ENCODE measurements around the gene CYSRT1.
"Not testable (repeated sequence)": the region's sequence is repeated elsewhere in the genome, so short reads cannot be mapped to it uniquely, and the experiment has no call there.

Gene CYSRT1

DNA sequence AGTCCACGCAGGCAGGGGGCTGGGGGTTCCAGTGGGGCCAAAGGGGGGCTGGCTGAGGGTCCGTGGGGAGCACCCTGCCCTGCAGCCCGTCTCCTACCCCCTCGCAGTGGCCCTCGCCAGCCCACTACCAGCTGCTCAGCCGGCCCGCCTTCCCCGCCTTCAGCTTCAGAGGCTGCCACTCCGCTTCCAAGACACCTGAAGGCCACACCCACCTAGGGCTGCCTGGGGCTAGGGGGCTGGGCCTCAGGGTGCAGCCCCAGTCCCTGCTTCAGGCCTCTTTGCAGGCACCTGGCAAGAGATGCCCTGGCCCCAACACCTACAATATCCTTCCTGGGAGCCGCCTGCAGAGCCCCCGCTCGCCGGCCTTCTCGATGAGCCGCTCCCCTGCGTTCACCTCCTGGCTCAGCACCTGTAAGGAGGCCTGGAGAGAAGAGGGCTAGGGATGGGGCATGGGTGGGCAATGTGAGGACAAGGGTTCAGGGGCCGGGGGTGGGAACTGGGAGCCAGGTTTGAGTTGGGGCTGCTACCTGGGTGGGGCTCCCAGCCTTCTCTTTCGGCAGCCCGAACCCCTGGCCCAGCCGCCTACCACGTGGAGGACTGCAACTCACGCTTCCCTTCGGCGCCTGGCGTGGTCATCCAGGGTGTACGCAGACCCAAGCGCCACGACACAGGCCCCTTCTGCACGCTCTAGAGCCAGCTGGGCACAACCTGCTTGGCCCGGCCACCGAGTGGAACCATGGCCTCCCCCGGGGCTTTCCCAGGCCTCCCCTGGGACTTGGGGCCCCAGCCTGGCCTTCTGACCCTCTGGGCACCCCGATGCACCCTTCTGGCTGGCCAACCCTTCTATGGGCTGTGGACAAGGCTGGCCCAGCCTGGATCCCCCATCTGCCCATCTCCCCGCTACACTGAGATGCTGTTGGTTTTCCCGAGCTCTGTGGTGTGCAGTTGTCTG, 27.9 kb downstream of the CYSRT1 start:
- DNase-seq (ENCODE audit: low spot score), result no peak

DNA sequence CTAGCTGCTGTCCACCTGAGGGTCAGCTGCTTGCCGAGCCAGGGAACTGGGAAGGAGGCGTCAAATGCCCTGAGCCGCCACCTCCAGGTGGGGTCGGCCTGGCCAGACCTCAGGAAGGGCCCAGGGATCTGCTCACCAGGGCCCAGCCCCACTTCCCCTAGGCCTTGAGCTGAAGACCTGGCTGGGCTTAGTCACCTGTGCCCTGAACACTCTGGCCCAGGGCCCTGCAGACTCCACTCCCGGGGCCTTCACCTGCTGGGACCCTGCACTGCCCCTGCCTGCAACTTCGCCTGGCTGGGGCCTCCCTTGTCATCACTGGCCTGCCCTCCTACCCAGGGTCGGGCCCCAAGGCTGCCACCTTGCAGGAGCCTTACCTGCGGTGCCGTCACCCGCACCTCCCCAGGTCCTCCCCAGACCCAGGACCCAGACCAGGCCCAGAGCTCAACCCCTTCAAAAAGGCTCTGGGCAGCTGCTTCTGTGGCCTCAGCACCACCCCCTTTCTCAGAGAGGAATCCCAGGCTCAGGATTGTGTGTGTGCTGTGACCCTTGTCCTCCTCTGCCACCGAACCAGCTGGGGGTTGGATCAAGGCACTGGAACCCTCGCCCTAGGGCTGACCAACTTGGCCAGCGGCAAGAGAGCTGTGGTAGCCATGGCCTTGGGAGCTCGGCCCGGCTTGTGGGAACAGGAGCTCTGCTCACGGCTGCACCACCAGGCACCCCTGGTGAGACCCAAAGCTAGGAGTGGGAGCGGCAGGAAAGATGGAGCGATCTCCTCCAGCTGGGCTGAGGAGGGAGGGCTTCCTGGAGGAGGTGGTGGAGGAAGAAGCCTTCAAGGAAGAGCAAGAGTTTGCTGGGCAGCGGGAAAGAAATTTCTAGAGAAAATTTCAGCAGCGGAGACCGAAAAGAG, 29.0 kb downstream of the CYSRT1 start:
- peak; percentile 71 for DNase-seq (ENCODE audit: low spot score)

DNA sequence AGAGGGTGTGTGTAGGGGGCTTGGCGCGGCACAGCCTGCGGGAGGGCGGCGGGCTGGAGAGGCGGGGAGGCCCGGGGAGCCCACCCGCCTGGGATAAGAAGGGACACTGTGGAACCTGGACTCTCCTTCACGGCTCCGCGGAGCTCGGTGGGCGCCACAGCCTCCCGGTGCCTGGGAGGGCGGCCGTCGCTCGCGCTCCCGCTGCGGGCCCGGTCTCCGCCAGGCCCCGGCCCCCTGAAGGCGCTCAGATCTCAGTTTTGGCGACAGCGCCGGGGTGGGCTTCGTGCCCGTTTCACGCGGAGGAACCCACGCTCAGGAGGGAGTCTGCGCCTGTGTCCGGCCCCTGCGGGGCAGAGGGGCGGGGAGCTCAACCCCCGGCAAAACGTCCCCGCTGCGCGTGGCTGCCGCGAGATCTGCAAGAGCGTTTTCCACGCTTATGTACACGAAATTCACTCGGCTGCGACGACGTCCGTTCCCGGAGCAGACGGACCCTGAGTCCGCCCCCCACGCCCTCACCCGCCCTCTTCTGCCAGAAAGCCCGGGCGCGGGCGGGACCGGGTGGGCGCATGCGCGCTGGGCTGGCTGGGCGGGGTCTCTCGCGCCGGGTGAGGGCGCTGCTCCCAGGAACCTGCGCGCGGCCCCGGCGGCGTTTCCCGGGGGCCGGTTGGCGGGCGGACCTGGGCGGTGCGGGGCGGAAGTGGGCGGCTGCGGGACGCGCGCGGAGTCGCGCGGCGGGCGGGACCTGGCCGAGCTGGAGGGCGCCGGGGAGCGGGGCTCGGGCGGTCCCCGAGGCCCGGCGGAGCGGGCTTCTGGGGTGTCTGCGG, 29.9 kb downstream of the CYSRT1 start, which contains the start of gene NELFB:
TSS of gene NELFB (plus strand) at position 704 of the 824 bp plus-strand sequence.
- peak; percentile 97 for DNase-seq (ENCODE audit: low spot score)

DNA sequence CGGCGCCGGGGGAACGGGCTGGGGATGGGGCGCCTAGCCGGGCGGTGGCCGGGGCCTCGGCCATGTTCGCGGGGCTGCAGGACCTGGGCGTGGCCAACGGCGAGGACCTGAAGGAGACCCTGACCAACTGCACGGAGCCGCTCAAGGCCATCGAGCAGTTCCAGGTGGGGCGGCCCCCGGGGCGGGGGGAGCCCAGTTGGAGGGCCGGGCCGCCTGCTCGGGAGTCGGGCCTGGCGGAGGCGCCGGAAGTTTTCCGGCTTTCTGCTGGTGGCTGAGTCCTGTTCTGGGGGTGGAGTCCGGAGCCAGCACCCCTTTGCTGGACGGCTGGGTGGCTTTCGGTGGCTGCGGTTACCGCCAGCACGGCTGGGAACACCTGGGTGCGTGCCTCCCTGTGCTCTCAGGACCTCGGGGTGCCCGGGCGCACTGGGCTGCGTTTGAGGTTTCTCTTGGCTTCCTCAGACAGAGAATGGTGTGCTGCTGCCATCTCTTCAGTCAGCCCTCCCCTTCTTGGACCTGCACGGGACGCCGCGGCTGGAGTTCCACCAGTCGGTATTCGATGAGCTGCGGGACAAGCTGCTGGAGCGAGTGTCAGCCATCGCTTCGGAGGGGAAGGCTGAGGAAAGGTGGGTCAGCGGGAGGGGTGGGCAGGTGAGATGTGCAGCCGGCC, 30.6 kb downstream of the CYSRT1 start:
- DNase-seq (ENCODE audit: low spot score), result no peak

- DNase-seq (ENCODE audit: low spot score), result no peak
Observed at GRCh38 chr9:137256362-137256761, 31.4 kb downstream of the CYSRT1 start.

DNA sequence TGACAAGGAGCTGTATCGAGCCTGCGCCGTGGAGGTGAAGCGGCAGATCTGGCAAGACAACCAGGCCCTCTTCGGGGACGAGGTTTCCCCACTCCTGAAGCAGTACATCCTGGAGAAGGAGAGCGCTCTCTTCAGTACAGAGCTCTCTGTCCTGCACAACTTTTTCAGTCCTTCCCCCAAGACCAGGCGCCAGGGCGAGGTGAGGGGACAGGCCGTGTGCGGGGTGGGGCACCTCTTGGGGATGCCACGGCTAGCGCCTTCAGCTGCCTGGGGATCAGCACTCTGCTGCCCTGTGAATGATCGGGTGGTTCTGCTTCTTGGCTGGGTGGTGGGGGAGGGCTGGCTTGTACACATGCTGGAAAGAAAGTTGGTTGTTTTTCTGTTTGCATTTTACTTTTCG, 31.9 kb downstream of the CYSRT1 start:
- DNase-seq (ENCODE audit: low spot score), result no peak

DNA sequence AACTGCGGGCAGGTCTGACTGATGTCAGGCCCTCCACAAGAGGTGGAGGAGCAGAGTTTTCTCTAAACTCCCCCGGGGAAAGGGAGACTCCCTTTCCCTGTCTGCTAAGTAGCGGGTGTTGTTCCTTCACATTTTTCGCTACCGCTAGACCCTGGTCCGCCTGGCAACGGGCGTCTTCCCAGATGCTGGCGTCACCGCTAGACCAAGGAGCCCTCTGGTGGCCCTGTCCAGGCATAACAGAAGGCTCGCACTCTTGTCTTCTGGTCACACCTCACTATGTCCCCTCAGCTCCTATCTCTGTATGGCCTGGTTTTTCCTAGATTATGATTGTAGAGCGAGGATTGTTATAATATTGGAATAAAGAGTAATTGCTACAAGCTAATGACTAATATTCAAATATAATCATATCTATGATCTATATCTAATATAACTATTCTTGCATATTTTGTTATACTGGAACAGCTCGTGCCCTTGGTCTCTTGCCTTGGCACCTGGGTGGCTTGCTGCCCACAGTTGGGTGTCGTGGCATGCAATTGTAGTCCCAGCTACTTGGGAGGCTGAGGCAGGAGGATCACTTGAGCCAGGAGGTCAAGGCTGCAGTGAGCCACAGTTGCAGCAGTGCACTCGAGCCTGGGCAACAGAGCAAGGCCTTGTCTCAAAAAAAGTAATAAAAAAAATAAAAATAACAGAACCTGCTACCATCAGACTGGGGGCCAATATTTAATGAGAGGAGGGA, 37.4 kb downstream of the CYSRT1 start:
- DNase-seq (ENCODE audit: low spot score), result not testable (repeated sequence)

- DNase-seq (ENCODE audit: low spot score), result no peak
Observed at GRCh38 chr9:137262909-137263285, 37.9 kb downstream of the CYSRT1 start.

DNA sequence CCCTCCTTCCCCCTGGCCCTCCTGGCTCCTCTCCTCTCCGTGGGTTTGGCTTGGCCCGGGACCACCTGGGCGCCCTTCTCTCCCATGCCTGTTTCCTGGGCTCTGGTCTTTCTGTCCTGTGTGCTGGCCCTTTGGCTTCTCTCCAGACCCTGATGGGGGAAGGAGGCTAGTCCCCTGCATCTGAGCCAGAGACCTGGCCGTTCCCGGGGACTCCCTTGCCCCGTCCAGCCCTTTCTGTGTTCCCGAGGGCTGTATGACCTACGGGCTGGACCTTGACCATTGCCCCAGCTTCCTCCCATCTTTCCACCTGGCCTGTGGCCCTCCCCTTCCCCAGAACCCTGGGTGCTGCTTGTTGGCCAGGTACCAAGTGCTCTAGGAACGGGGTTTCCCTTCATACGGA, 38.5 kb downstream of the CYSRT1 start:
- DNase-seq (ENCODE audit: low spot score), result no peak

- no peak for DNase-seq (ENCODE audit: low spot score)
Observed at GRCh38 chr9:137264067-137264466, 39.1 kb downstream of the CYSRT1 start.

DNA sequence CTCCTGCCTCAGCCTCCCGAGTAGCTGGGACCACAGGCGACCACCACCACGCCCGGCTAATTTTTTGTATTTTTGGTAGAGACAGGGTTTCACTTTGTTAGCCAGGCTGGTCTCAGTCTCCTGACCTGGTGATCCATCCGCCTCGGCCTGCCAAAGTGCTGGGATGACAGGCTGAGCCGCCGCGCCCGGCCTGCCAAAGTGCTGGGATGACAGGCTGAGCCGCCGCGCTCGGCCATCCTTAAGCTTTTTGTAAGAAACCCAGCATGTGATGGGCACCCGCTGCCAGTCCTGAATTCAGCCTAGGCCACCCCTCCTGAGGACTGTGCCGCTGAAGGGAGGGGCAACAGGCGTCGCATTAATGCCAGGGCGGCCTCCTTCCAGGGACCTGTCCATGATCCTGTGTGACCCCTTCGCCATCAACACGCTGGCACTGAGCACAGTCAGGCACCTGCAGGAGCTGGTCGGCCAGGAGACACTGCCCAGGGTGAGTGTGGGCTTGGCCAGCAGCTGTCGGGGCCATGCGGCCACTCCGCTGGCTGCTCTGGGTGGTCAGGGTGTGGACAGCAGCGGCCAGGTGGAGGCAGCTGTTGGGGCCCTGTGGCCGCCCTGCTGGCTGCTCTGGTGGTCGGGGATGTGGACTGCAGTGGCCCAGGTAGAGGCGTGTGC, 40.7 kb downstream of the CYSRT1 start:
- no peak for DNase-seq (ENCODE audit: low spot score)

DNA sequence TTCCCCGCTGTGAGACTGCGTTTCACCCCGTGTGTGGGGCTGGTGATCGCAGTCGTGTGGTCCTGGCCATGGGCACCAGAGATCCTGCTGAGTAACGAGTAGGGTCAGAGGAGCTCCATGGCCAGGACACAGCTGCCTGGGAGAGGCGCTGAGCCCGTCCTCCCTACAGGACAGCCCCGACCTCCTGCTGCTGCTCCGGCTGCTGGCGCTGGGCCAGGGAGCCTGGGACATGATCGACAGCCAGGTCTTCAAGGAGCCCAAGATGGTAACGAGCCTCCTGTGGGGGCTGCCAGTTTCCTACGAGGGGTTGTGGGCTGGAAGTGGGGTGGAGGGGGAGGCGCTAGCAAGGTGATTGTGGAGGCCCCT, 41.2 kb downstream of the CYSRT1 start:
- DNase-seq (ENCODE audit: low spot score), result no peak

GRCh38 chr9:137266585-137267453, 41.8 kb downstream of the CYSRT1 start:
- DNase-seq (ENCODE audit: low spot score), result no peak

- no peak for DNase-seq (ENCODE audit: low spot score)
Observed at GRCh38 chr9:137267933-137268355, 43.0 kb downstream of the CYSRT1 start.

GRCh38 chr9:137268538-137269201, 43.7 kb downstream of the CYSRT1 start:
- no peak for DNase-seq (ENCODE audit: low spot score)

DNA sequence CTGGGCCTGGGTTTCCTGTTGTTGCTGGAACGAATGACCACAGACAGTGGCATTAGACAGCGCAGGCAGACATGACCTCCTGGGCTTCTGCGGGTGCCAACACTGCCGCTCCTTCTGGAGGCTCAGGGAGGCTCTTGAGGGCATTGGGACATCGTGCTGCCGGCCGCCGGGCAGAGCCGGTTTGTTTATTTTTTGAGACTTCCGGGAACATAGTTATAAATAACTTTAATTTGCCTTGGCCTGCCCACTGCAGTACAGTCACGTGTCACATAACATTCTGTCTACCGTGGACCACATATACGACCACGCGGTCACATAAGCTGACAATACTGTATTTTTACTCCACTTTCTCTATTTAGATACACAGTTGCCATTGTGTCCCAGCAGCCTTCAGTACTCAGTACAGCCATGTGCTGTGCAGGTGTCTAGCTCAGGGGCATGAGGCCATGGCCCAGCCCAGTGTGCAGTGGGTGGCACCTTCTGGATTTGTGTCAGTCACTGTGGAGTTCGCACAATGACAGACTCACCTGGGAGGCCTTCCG, 44.3 kb downstream of the CYSRT1 start:
- DNase-seq (ENCODE audit: low spot score), result no peak

DNA sequence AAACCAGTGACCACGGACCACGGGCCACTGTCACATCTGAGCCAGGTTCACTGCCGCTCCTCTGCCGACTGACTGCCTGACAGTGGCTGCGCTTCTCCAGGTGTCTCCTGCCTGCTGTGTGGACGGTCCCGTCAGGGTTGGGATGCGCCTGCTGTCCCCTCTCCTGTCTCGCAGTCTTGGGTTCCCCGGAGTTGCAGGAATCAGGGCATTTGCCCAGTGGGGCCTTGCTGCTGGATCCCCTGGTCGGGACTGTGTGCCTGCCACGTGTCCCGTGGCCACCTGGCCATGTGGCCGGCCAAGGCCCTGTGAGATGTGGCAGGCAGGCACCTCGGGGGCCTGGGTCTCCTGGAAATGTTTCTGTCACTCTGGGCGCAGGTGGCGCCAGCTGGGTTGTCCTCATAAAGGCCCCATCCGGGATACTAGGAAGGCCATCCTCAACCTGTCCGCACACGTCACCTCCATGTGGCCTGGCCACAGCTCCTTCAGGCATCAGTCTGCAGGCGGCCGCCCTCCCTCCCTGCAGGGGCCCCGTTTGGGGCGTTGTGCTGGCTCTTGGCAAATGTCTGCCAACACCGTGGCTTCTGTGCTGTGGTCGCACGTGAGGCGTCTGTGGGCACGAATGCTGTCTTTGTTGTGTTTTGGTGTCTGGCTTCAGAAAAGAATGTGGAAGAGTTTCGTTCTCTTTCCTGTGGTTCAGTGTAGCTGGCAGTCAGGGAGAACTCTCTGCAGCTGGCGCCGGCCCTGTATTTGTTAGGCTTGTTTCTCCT, 46.1 kb downstream of the CYSRT1 start:
- DNase-seq (ENCODE audit: low spot score), result no peak

DNA sequence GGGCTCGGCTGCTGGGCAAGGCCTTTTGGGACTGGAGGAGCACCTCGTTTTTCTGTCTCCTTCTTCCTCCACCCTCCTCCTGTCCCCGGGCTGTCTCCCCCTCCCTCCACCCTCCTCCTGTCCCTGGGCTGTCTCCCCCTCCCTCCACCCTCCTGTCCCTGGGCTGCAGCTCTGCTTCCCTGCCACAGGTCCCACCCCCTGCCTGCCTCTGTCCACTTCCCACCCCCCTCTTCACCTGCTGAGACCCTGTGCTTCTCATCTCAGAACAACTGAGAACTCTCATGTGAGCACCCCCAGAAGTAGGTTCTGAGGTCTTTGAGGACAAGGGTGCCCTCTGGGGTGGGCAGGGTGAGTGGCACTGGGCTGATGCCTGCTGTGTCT, 46.7 kb downstream of the CYSRT1 start:
- no peak for DNase-seq (ENCODE audit: low spot score)

Data from ecto neural progenitor cell (in vitro differentiated cells).